GM19463 (cell line): ENCODE results near the gene EEPD1.

ENCODE experiments used
- ATAC-seq: cut with Tn5 transposase; IDR thresholded peaks from one replicate; pipeline ENCODE4 v1.9.1; 2021; ENCODE audit warnings: mild to moderate bottlenecking, moderate library complexity; ENCODE audit not compliant: unreplicated experiment

The EEPD1 gene

DNA sequence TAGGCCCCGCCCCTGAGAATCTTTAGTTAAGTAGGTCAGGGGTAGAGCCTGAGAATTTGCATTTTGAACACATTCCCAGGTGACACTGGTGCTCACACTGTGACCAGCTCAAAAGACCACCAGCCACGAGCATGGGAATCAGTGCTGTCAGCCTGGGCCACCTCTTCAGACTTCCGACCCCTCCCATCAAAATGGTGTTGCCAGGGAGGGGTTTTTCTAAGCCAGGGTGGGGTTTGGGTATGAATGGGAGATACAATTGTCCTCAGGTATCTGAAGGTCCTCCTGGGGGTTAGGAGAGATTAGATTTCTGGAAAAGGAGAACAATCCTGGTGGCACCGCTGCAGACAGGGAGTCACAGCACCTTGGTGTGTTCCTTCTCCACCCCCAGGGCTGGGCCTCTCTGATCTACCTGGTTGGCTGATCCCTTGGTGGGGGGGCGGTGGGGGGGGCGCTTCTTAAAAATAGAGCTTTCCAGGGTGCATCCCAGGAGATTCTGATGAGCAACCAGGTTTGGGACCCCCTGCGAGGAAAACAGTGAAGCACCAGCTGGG, 125.1 kb downstream of the EEPD1 start:
- ATAC-seq: no peak

DNA sequence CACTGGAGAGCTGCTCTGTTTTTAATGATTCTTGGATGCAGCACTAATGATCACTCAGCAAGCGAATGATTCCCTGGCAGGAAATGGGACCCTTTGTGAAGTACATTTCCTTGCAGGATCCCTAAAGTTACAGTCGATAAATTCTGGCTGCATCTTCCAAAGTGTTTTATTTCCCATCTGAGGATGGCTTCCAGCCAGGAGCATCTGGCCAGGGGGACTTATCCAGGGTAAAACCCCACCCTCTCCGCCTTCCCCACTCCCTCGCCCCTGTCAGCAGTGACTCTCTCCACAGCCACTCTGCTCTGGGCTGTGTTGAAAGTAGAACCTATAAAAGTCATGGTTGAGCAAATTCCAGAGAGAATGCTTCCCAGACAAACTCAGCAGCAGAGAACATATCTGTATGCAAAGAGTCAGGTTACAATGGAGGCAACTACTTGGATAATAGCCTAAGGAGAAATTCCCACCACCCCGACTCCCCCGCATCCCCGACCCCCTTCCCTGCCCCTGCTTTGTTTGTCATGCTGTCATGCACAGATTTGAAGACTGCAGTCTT, 125.6 kb downstream of the EEPD1 start:
- ATAC-seq: no peak

DNA sequence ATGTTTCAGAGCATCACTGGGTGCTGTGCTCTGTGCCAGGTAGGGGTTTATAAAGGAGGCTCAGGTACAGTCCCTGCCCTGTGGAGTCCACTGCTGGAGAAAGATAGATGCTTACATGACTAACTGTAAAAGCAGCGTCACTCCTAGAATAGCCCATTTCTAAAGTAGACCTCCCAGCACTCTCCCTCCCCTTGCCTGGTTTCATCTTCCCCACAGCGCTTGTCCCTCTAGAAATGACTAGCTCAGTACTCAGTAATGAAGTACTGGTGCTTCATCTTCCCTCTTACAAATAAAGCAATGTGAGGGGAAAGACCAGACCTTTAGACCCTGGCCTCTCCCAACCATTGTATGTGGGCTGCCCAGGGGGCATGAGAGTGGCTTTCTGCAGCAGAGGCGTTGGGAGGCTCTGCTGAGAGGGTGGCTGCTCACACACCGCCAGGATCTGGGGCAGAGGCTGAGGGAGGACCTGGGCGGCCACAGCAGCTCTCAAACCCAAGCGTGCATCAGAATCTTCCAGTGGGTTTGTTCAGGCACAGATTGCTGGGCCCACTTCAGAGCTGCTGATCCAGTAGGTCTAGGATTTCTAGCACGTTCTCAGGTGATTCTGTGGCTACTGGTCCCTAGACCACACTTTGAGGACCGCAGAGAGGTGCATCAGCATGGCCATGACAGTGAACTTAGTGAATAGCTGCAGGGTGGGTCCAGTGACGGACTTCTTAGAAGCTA, 126.3 kb downstream of the EEPD1 start:
- ATAC-seq: peak; percentile 76

DNA sequence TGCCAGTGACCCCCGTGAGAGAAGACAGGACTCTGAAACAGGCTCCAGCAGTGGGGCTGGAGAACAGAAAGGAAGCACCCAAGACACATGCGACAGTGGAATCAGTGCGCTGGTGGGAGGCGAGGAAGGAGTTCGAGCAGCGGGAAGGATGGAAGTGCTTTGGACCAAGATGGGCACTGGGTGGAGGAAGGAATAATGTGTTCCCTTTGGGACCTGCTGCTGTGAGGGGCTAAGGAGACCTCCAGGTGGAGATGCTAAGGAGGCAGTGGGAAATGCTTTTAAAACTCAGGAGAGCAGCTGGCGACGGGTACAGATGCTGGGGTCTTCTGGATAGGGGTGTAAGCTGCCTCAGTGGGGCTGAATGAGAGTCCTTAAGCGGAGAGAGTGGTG, 126.9 kb downstream of the EEPD1 start:
- ATAC-seq: no peak

DNA sequence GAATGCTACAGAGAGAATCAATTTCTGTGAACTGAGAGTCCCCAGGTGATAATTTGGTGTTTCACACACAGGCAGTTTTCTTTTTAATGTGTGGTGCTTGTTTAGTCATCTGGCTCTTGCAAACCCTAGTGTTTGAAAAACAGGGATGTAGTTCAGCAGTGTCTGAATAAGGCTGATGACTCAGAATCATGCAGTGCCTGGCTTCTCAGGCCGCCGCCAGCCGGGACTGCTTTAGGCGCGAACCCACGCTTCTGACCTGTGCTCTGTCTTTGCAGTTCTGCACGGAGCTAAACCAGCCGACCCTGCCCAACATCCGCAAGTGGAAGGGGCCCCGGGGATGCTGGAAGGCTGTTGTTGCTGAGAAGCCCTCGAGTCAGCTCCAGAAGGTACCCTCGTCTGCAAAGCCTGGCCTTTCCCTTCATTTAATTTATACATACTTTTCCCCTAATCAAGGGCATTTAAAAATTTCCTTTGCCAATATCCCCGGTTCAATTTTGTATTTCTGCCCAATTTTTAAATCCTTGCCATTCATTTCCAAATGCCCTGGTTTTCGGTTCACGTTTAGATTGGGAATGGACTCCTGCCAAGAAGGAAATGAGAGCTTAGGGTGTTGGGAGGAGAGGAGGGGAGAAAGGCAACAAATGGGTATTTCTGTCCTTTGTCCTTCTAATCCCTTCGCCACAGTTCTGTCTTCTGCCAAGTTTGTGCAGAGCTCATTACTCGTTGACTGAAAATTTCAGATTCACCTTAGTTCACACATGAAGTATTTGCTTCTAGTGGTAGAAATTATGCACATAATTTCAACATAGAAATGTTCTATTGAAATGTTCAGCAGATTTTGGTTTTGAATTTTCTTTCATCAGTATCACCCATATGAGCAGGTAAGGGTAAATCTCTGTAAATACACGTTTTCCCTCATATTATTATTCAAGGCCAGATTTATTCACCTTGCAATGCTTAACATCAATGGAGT, 128.1 kb downstream of the EEPD1 start:
- peak; percentile 28 for ATAC-seq

DNA sequence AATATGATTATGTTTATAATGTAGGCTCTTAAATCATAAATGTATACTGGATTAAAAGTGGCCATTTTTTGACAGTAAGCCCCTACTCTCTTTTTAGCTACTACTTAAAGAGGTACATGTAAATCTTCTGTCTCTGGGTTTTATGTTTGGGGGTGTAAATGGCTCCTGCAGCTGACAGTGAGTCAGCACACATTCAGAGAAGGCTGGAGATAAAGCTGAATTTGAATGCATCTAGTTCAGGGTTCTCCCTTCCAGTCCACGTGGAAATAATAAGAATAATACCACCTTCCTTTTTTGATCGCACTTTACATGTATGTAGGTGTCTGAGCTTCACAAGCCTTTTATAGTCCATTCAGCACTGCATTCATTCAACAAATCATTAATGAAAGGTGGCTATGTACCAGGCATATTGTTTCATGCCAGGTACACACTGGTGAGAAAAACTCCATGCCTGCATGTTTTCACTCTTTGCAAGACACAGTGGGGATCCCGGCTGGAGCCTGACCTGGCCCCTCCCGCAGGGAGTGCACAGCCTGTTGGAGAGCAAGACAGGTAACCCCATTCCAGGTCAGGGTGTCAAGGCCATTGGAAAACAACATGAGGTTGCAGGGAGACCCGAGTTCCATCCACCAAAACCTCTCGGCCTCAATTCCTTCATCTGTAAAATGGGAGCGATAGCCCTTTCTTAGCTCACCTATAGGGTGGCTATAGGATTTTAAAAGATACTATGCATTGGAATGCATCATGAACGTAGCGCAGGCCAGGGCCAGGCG, 129.1 kb downstream of the EEPD1 start:
- no peak for ATAC-seq

DNA sequence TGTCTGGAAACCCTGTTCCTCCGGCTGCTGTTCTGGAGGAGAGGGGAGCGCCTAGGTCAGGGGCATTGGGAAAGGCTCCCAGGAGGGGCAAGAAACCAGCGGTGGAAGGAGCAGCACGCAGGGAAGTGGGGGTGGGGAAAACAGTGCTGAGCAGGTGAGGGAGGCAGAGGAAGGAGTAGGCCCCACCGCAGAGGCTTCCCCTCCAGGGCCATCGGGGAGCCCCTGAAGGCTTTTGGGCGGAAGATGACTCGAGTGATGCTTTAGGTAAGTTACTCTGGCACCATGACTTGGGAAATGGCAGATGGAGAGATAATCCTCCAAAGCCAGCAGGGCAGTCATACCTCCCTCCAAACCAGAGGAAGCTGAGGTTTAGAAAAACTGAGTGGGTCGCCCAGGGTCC, 130.1 kb downstream of the EEPD1 start:
- ATAC-seq: no peak

DNA sequence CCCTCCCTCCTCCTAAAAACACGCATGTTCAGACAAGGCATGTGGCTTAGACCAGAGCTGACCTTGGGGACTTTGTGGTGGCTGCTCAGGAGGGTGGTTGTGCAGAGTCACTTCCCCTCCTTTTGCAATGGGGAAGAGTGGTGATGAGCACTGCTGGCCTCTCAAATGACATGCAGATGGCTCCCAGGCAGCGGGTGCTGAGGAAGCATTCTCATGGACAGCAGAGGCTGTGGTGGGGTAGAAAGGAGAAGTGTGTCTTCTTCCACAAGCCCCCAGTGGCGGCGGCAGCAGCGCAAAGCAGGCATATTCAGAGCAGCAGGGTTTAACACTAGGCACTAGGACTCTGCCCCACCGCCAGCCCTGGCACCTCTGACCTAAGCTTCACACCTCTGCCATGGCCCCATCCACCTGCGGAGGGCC, 130.7 kb downstream of the EEPD1 start:
- ATAC-seq: peak; percentile 31

DNA sequence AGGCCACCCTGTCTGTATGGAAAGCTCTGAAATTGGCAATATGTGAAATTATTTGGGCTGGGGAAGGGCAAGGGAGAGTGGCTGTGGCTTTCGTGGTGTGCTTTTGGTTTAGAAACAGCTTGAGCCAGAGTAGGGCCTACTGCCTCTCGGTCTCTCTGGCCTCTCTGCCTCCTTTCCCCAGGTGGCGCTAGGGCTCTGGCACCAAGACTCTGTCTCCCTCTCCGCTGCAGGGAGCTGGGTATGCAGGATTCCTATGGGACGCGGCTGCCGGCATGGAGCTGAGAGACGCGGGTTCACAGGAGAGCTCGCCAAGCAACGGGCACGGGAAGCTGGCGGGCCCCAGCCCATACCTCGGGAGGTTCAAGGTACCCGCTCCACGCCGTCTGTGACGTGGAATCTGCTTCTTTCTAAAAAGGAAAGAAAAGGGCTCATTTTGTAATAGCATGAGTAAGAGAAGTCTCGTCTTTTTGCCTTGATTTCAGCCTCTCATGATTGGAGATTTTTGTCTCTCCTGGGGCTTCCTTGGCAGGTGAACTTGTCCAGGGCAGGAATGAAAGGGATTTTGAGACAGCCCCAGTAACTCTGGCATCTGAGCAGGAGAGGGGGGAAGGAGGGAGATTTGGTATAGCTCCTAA, 131.5 kb downstream of the EEPD1 start:
- no peak for ATAC-seq

DNA sequence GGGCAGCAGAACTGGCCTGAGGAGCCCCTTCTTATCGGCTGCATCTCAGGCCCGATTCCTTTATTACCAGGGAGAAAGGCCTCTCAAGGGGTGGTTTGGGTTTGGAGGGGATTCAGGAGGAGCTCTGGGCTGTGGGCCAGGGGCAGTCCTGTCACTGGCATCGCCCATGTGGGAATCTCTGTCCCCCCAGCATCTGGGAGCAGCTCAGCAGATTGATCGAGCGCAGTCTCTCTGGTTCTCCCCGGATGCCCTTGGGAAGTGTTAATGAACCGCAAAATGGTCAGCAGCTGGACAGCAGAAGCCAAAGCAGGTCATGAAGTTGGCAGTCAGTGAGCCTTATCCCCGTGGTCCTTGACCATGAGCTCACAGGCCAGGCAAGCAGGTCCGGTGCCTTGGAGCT, 132.2 kb downstream of the EEPD1 start:
- no peak for ATAC-seq

DNA sequence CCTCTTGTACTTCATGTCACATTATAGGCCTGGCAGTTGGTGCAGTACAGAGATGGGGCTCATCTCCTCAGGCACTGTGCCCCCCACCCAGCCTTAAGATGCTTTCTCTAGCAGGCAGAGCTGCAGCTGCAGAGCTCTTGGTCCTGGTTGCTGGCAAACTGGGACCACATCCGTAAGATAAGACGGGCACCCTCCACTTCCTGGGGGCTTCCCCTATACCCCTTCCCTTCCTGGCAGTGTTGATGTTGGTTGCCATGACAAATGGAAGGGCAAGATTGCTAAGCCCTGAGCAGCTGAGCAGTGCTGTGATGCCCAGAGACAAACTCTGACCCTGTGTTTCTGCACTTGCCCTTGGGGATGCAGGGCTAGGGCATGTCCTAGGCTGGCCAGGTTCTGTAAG, 133.2 kb downstream of the EEPD1 start:
- peak; percentile 36 for ATAC-seq

DNA sequence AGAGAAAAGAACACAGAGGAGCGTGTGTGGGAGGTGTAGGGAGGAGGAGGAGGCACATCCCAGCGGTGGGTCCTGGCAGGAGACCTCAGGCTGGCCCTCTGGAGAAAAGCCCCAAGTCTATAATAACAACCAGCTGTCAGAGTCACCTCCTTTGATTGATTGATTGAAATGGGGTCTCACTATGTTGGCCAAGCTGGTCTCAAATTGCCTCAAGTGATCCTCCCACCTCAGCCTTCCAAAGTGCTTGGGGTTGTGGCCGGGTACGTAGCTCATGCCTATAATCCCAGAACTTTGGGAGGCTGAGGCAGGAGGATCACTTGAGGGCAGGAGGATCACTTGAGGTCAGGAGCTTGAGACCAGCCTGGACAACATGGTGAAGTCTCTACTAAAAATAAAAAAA, 133.6 kb downstream of the EEPD1 start:
- no peak for ATAC-seq

DNA sequence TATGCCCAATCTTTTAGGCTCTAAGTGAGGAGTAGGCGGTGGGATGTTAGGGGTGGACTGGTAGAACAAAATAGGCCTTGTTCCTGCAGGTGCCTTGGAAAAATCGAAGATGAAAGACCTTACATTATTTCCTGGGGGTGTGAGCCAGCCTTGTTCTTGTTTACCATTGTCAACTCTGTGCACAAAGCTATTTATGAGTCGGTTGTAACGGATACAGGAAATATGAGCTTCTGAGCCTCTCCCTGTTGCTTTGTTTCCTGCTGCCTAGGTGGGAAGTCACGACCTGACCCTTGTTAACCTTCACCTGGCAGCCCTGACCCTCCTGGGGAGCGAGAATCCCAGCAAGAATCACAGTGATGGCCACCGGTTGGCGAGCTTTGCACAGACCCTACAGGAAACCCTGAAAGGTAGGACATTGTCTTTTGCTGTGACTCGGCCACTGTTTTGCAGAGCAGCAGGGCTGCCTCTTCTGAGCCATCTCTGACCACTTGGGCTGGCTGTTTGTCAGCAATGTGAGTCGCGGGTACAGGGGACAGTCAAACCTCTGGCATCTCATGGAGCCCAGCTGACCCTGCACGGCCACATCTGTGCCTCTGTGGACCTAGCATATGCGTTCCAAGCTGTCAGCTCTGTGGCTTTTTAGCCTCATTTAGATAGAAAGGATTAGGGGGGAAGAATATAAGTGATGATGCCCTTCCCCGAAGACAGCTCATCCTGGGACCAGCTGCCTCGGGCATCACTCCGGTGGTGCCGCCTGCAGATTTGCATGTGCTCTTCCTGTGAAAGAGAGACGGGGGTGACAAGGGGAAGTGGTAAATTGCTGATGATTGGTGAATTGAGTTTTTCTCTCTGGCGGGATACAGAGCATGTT, 134.6 kb downstream of the EEPD1 start:
- ATAC-seq: peak; percentile 24

DNA sequence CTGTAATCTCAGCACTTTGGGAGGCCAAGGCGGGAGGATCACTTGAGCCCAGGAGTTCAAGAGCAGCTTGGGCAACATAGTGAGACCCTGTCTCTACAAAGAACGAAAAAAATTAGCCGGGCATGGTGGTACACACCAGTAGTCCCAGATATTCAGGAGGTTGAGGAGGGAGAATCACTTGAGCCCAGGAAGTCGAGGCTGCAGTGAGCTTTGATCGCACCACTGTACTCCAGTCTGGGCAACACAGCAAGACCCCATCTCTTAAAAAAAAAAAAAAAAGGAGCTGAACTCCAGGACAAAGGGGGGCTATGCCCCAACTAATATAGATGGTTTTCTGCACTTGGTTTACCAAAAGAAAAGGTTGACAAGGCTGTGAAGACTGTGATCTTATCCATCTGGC, 135.4 kb downstream of the EEPD1 start:
- no peak for ATAC-seq

DNA sequence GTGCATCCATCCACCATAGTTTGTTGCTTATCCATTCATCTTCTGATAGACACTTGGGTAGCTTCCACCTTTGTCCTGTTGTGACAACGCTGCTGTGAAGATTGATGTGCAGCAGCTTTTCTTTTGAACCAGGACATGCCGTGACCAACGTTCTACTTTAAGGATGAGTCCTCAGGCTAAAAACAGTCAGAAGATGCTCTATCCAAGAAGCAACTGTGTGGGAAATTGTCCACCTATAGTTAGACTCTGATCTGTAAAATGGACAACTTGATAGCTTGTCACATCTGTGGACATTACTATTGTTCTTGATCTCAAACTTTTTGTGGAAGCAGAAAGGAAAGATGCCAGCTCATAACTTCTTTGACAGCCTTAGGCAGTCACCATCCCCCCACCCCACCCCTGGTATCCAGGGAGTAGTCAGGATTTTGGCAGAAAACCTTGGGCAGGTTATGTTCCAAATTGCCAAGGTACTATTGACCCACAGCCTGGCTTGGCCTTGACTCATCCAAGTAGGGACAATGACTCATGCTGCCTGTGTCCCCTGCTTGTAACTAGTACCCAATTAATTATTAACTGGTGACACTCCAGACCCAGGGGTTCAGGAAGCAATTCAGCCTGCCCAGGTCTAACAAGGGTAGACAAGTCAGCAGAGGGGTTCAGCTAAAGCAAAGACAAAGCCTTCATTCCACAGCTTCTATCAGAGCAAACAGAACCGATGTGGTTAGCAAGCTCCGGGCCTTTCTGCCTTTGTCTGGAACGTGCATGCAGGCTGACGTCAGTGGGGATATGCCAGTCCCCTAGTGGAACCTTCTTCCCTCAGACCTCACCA, 137.0 kb downstream of the EEPD1 start:
- ATAC-seq: peak; percentile 44

DNA sequence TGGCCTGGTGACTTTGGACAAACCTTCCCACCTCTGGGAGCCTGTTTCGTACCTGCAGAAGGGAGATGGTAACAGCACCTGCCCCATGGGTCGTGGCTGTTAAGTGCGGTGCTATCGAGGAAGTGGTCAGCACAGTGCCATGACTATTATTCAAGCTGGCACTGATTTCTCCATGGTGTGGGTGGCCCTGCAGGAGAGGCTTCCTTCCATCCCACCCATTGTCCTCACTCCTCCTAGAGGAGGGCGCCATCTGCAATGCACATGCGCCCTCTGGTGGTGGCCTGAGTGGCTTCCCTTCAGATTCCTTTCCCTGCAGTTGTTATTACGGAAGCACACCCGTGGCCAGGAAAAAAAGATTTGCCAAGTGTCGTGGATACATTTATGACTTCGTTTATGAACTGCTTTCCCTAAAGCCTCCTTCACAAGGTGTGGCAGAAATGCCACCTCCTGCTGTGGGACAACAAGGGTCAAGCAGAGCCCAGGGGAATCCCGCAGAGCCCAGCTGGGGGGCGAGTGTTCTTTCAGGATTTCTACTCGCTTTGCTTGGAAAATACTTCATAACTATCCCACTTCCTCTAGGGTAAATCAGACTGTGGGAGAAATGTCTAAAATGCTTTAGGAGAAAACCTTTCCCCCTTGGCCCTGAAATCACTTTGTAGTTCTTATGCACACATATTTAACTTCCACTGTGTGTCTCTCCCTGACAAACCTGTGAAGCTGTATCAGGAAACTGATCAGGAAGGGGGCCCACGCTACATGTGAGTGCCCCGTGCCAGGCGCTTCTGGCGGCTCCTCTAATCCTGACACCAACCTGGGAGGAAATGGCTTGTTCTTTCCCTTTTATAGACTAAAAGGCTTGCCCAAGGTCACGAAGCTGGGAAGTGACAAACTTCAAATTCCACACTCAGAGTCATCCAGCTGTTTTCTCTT, 138.6 kb downstream of the EEPD1 start:
- no peak for ATAC-seq

DNA sequence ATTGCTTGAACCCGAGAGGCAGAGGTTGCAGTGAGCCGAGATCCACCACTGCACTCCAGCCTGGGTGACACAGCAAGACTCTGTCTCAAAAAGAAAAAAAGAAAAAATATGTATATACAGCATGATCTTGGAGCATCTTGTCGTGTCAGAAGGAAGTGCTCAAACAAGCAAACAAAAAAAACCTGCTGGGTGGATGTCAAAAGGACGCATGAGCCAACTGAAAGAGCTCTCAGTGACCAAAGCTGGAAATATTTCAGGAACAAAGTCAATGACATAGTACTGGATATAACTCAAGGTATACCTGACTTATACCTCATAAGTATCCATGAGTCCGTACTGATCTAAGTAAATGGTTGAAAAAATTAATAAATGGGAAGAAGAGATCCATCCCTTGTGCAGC, 142.0 kb downstream of the EEPD1 start:
- ATAC-seq: no peak
